Fibroblast of skin of back (primary cell): Measurements from ENCODE around the gene RRH.

ENCODE experiments used
- DNase-seq: peaks from one replicate; pipeline ENCODE4 v3.0.0-alpha.2; 2013

RRH gene

DNA sequence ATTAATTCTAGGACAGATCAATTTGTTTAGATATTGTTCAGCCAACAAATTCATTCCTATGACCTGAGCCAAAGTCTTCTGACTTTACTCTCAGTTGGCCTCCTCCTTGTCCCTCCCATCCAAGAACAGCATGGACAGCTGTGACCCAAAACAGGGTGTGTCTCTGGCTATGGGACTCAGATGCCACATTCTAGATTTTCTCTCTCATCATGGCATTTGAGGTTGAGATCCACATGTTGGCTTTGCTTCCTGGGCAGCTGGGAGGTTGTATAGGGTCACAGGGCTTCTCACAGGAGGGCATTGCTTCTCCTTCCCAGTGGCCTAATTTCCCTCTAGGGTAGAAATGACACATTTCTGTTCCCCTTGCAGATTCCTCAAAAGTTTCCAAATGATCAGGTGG, 62.3 kb downstream of the RRH start:
- no peak for DNase-seq
